ENCODE data around the gene PRRT2.

DNA sequence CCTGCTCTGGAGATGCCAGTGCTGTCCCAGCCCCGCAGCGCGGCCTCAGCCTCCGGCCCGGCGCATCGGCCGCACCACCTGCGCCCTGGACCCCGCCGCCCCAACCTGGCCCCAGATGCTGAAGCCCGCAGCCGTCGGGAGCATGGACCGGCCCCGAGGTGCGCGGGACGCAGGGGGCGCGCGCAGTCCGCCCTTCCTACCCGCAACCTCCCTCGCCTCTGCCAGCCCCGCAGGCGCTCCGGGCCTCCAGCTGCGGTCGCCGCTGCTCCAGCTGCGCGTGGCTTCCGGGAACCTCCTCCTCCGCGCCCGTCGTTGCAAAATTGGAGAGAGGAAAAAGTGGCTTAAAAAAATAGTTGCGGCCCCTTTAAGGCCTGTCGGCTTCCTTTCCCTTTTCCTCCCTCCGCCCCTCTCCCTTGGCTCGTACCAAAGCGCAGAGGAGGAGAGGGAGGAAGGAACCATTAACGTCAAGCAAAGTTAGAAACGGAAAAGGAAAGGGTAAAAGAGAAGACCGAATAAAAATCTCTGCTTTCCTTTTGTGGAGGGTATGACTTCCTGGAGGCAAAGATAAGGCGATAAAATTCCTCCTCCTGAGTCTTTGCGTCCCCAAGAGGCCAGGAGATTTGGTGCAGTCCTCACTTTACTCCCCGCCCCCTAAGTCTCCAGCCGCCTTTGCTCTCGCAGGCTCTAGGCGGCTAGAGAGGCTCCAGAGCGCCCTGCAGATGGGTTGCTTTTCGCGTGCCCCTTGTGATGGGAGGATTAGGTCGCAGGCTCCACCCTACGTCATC is 51.1 kb downstream of the PRRT2 start, which contains the start of gene CDIPT:
- TF ChIP-seq, protein P1, sequence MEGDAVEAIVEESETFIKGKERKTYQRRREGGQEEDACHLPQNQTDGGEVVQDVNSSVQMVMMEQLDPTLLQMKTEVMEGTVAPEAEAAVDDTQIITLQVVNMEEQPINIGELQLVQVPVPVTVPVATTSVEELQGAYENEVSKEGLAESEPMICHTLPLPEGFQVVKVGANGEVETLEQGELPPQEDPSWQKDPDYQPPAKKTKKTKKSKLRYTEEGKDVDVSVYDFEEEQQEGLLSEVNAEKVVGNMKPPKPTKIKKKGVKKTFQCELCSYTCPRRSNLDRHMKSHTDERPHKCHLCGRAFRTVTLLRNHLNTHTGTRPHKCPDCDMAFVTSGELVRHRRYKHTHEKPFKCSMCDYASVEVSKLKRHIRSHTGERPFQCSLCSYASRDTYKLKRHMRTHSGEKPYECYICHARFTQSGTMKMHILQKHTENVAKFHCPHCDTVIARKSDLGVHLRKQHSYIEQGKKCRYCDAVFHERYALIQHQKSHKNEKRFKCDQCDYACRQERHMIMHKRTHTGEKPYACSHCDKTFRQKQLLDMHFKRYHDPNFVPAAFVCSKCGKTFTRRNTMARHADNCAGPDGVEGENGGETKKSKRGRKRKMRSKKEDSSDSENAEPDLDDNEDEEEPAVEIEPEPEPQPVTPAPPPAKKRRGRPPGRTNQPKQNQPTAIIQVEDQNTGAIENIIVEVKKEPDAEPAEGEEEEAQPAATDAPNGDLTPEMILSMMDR (IDR thresholded peaks at IDR 0.05 in 8 of 11, conservative IDR thresholded peaks at IDR 0.05 in 3 of 11) = peak; percentile 28 to 86 (median 70)
- peak in 1 of 3 donors; percentile 78 for TF ChIP-seq POLR2A (IDR thresholded peaks at IDR 0.05)

All from spleen (tissue), 7 donors.